ENCODE measurements around the gene TMCO1.
"Not testable (repeated sequence)": the region's sequence is repeated elsewhere in the genome, so short reads cannot be mapped to it uniquely, and the experiment has no call there.

TMCO1 gene

DNA sequence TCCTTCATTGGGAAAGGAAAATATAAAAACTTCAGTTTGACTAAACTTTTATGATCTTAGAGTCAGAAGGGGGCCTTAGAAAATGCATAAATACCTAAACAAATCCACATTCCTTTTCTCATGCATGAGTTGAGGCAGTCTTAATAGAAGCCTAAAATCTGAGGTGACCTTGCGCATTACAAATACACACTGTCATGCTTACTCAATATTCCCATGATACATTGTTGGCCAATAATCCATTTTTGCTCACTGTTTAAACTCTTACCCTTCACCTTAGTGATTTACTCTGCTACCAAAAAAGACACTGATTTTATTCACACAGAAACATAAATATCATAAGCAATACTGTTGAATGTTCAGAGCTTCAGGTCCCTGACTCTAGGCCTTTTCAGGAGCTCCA lies 19.1 kb upstream of the TMCO1 start:
- no peak overlapping the region for H3K23ac ChIP-seq (ENCODE audit: low read length)
- H3K4me1 ChIP-seq (ENCODE audit: control insufficient read depth in 1 of 2, insufficient read depth in 2 of 2, low read length in 2 of 2), result no peaks in the 10 kb centered on the region
- H4K8ac ChIP-seq (ENCODE audit: low read depth, low read length), result no peak overlapping the region
- H3K18ac ChIP-seq (ENCODE audit: low read length), result no peak overlapping the region
- H2AK5ac ChIP-seq (ENCODE audit: low read length), result no peak overlapping the region
- H3K27me3 ChIP-seq (ENCODE audit: insufficient read depth, low read length), result no peaks in the 10 kb centered on the region
- H3K79me2 ChIP-seq (ENCODE audit: control insufficient read depth, insufficient read depth, low read length, poor library complexity), result no peaks in the 10 kb centered on the region
- DNase-seq, result no peak
- no peak overlapping the region for H3K4me3 ChIP-seq (ENCODE audit: low read depth, low read length)
- no peak overlapping the region for H4K12ac ChIP-seq (ENCODE audit: low read depth, low read length)
- no peak overlapping the region for H2BK12ac ChIP-seq (ENCODE audit: low read length)
- no peak overlapping the region for H4K91ac ChIP-seq (ENCODE audit: low read depth, low read length)
- no peak overlapping the region for H2BK120ac ChIP-seq (ENCODE audit: insufficient read depth, low read length, poor library complexity)
- no peaks in the 10 kb centered on the region for H3K79me1 ChIP-seq (ENCODE audit: low read length)
- no peak overlapping the region for H2AFZ ChIP-seq (ENCODE audit: insufficient read depth, low read length, poor library complexity)
- H3K14ac ChIP-seq (ENCODE audit: low read length), result no peak overlapping the region
- H2BK5ac ChIP-seq (ENCODE audit: low read depth, low read length, poor library complexity), result no peak overlapping the region
- H3K27ac ChIP-seq (ENCODE audit: low read depth, low read length), result no peak overlapping the region
- H3K9ac ChIP-seq (ENCODE audit: low read length), result no peak overlapping the region
- no peak overlapping the region for H3K4me2 ChIP-seq (ENCODE audit: low read length)
- no CpG with 5 or more reads among the region's 1 CpG for WGBS (ENCODE audit: extremely low coverage, insufficient coverage, insufficient read length)
- no peak overlapping the region for H3K4ac ChIP-seq (ENCODE audit: low read depth, low read length)
- peaks cover 4% of the 10 kb centered on the region for H3K9me3 ChIP-seq (ENCODE audit: insufficient read depth, low read depth, low read length)
- H3K36me3 ChIP-seq (ENCODE audit: control insufficient read depth in 1 of 2, insufficient read depth in 2 of 2, low read length in 2 of 2), result no peaks in the 10 kb centered on the region

DNA sequence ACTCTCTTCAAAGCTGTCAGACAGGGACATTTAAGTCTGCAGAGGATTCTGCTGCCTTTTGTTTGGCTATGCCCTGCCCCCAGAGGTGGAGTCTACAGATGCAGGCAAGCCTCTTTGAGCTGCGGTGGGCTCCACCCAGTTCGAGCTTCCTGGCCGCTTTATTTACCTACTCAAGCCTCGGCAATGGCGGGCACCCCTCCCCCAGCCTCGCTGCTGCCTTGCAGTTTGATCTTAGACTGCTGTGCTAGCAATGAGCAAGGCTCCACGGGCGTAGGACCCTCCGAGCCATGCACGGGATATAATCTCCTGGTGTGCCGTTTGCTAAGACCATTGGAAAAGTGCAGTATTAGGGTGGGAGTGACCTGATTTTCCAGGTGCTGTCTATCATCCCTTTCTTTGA lies 14.9 kb upstream of the TMCO1 start:
- not testable (repeated sequence) for H2AK5ac ChIP-seq (ENCODE audit: low read length); H3K23ac ChIP-seq (ENCODE audit: low read length); H2BK5ac ChIP-seq (ENCODE audit: low read depth, low read length, poor library complexity); H2BK120ac ChIP-seq (ENCODE audit: insufficient read depth, low read length, poor library complexity); H3K4me1 ChIP-seq (ENCODE audit: control insufficient read depth in 1 of 2, insufficient read depth in 2 of 2, low read length in 2 of 2); H3K27ac ChIP-seq (ENCODE audit: low read depth, low read length); H3K4me3 ChIP-seq (ENCODE audit: low read depth, low read length); H3K36me3 ChIP-seq (ENCODE audit: control insufficient read depth in 1 of 2, insufficient read depth in 2 of 2, low read length in 2 of 2); H2BK12ac ChIP-seq (ENCODE audit: low read length); H3K79me2 ChIP-seq (ENCODE audit: control insufficient read depth, insufficient read depth, low read length, poor library complexity); H3K9me3 ChIP-seq (ENCODE audit: insufficient read depth, low read depth, low read length); H3K4ac ChIP-seq (ENCODE audit: low read depth, low read length); H3K14ac ChIP-seq (ENCODE audit: low read length); H4K12ac ChIP-seq (ENCODE audit: low read depth, low read length); H3K27me3 ChIP-seq (ENCODE audit: insufficient read depth, low read length); H3K9ac ChIP-seq (ENCODE audit: low read length); H4K91ac ChIP-seq (ENCODE audit: low read depth, low read length); H3K4me2 ChIP-seq (ENCODE audit: low read length); DNase-seq; H4K8ac ChIP-seq (ENCODE audit: low read depth, low read length); H2AFZ ChIP-seq (ENCODE audit: insufficient read depth, low read length, poor library complexity); H3K18ac ChIP-seq (ENCODE audit: low read length); H3K79me1 ChIP-seq (ENCODE audit: low read length)
- no CpG with 5 or more reads among the region's 11 CpGs for WGBS (ENCODE audit: extremely low coverage, insufficient coverage, insufficient read length)

GRCh38 chr1:165778197-165778596 lies 9.5 kb upstream of the TMCO1 start:
- not testable (repeated sequence) for H3K27me3 ChIP-seq (ENCODE audit: insufficient read depth, low read length); H2BK12ac ChIP-seq (ENCODE audit: low read length); H3K36me3 ChIP-seq (ENCODE audit: control insufficient read depth in 1 of 2, insufficient read depth in 2 of 2, low read length in 2 of 2); H3K23ac ChIP-seq (ENCODE audit: low read length); H3K79me1 ChIP-seq (ENCODE audit: low read length); H3K79me2 ChIP-seq (ENCODE audit: control insufficient read depth, insufficient read depth, low read length, poor library complexity); H3K9me3 ChIP-seq (ENCODE audit: insufficient read depth, low read depth, low read length); H3K18ac ChIP-seq (ENCODE audit: low read length); H3K4me1 ChIP-seq (ENCODE audit: control insufficient read depth in 1 of 2, insufficient read depth in 2 of 2, low read length in 2 of 2); H3K4me3 ChIP-seq (ENCODE audit: low read depth, low read length); H2BK5ac ChIP-seq (ENCODE audit: low read depth, low read length, poor library complexity); DNase-seq; H3K4me2 ChIP-seq (ENCODE audit: low read length); H2AFZ ChIP-seq (ENCODE audit: insufficient read depth, low read length, poor library complexity); H3K9ac ChIP-seq (ENCODE audit: low read length); H2AK5ac ChIP-seq (ENCODE audit: low read length); H3K14ac ChIP-seq (ENCODE audit: low read length); H3K27ac ChIP-seq (ENCODE audit: low read depth, low read length); H4K12ac ChIP-seq (ENCODE audit: low read depth, low read length); H4K8ac ChIP-seq (ENCODE audit: low read depth, low read length); H4K91ac ChIP-seq (ENCODE audit: low read depth, low read length); H2BK120ac ChIP-seq (ENCODE audit: insufficient read depth, low read length, poor library complexity); H3K4ac ChIP-seq (ENCODE audit: low read depth, low read length)
- no CpG with 5 or more reads among the region's 3 CpGs for WGBS (ENCODE audit: extremely low coverage, insufficient coverage, insufficient read length)

GRCh38 chr1:165773324-165773965 lies 4.8 kb upstream of the TMCO1 start:
- no peak overlapping the region for H2AK5ac ChIP-seq (ENCODE audit: low read length)
- peaks cover 3 to 4% of the 10 kb centered on the region in 2 experiments for H3K36me3 ChIP-seq (ENCODE audit: control insufficient read depth in 1 of 2, insufficient read depth in 2 of 2, low read length in 2 of 2)
- H3K23ac ChIP-seq (ENCODE audit: low read length), result no peak overlapping the region
- peak; percentile 25 to 55 for DNase-seq
- H4K12ac ChIP-seq (ENCODE audit: low read depth, low read length), result no peak overlapping the region
- H2AFZ ChIP-seq (ENCODE audit: insufficient read depth, low read length, poor library complexity), result no peak overlapping the region
- H3K9ac ChIP-seq (ENCODE audit: low read length), result no peak overlapping the region
- H3K4me3 ChIP-seq (ENCODE audit: low read depth, low read length), result no peak overlapping the region
- peaks cover 4 to 5% of the 10 kb centered on the region in 2 experiments for H3K4me1 ChIP-seq (ENCODE audit: control insufficient read depth in 1 of 2, insufficient read depth in 2 of 2, low read length in 2 of 2)
- no peaks in the 10 kb centered on the region for H3K27me3 ChIP-seq (ENCODE audit: insufficient read depth, low read length)
- no CpG with 5 or more reads among the region's 9 CpGs for WGBS (ENCODE audit: extremely low coverage, insufficient coverage, insufficient read length)
- peaks cover 5% of the 10 kb centered on the region for H3K79me1 ChIP-seq (ENCODE audit: low read length)
- no peaks in the 10 kb centered on the region for H3K9me3 ChIP-seq (ENCODE audit: insufficient read depth, low read depth, low read length)
- H3K18ac ChIP-seq (ENCODE audit: low read length), result no peak overlapping the region
- no peak overlapping the region for H3K14ac ChIP-seq (ENCODE audit: low read length)
- H3K79me2 ChIP-seq (ENCODE audit: control insufficient read depth, insufficient read depth, low read length, poor library complexity), result no peaks in the 10 kb centered on the region
- no peak overlapping the region for H3K27ac ChIP-seq (ENCODE audit: low read depth, low read length)
- H3K4ac ChIP-seq (ENCODE audit: low read depth, low read length), result no peak overlapping the region
- H2BK12ac ChIP-seq (ENCODE audit: low read length), result no peak overlapping the region
- H3K4me2 ChIP-seq (ENCODE audit: low read length), result no peak overlapping the region
- no peak overlapping the region for H2BK120ac ChIP-seq (ENCODE audit: insufficient read depth, low read length, poor library complexity)
- H2BK5ac ChIP-seq (ENCODE audit: low read depth, low read length, poor library complexity), result no peak overlapping the region
- H4K91ac ChIP-seq (ENCODE audit: low read depth, low read length), result no peak overlapping the region
- no peak overlapping the region for H4K8ac ChIP-seq (ENCODE audit: low read depth, low read length)
